Heart left ventricle (tissue), 16 donors: ENCODE data around the gene PDE6B. TPM values are rescaled to one million over a fixed set of nuclear protein-coding genes. Genes with fewer than 3 reads are reported as not detected.
"Not testable (repeated sequence)": the region's sequence is repeated elsewhere in the genome, so short reads cannot be mapped to it uniquely, and the experiment has no call there.

Experiments
- ATAC-seq, 4 donors: fragments of 200-7000 bp; cut with Tn5 transposase; one replicate each; pipeline ENCODE4 v1.9.1; 2020 to 2022; ENCODE audit warnings: moderate library complexity in 4 of 4, mild to moderate bottlenecking in 3 of 4, moderate number of reproducible peaks in 1 of 4
- DNase-seq, 5 donors: peaks; one replicate each; pipeline ENCODE4 v3.0.0-alpha.2; 2020
- H3K27ac ChIP-seq, 12 donors: fragments of 200-600 bp; sonication (generic) in 4 of 12; one replicate each; pipeline versions ENCODE4 v1.5.0 to v1.8.0; 2016 to 2022; ENCODE audit warnings: mild to moderate bottlenecking in 2 of 12
- H3K27me3 ChIP-seq, 9 donors: fragments of 200-600 bp; sonication (generic) in 2 of 9; one replicate each; pipeline versions ENCODE4 v1.5.1 to v1.8.0; 2016 to 2022; ENCODE audit warnings: mild to moderate bottlenecking in 3 of 9
- H3K36me3 ChIP-seq, 9 donors: fragments of 200-600 bp; sonication (generic) in 2 of 9; one replicate each; pipeline versions ENCODE4 v1.5.0 to v1.8.0; 2018 to 2022; ENCODE audit warnings: mild to moderate bottlenecking in 2 of 9
- H3K4me1 ChIP-seq, 12 donors: fragments of 200-600 bp; sonication (generic) in 4 of 12; one replicate each; pipeline versions ENCODE4 v1.5.0 to v1.8.0; 2016 to 2022; ENCODE audit warnings: mild to moderate bottlenecking in 3 of 12
- H3K4me3 ChIP-seq, 12 donors: fragments of 200-600 bp; sonication (generic) in 4 of 12; one replicate each; pipeline versions ENCODE4 v1.5.0 to v1.8.0; 2017 to 2022; ENCODE audit warnings: mild to moderate bottlenecking in 9 of 12, moderate library complexity in 4 of 12
- H3K9me3 ChIP-seq, 12 donors: fragments of 200-600 bp; sonication (generic) in 4 of 12; one replicate each; pipeline versions ENCODE4 v1.5.0 to v1.8.0; 2016 to 2022; ENCODE audit warnings: mild to moderate bottlenecking in 1 of 12
- CTCF ChIP-seq, 12 donors: fragments of 200-600 bp; sonication (generic) in 4 of 12; IDR thresholded peaks; one replicate each; pipeline versions ENCODE4 v1.5.0 to v1.8.0; 2018 to 2022; ENCODE audit warnings: antibody characterized with exemption in 12 of 12, mild to moderate bottlenecking in 5 of 12
- POLR2A ChIP-seq, 2 donors: fragments of 450-650 bp; IDR thresholded peaks; one replicate each; pipeline ENCODE4 v1.6.1; 2017; ENCODE audit warnings: antibody characterized with exemption in 2 of 2, mild to moderate bottlenecking in 2 of 2, moderate library complexity in 2 of 2
- WGBS, 4 donors: extraction: QIAGEN DNeasy Blood & Tissue Kit in 2 of 4; methylation state at CpG; one replicate each; pipeline versions ENCODE4 v1.1.5 to v1.1.7; 2013 to 2018; 5-methylcytosine and 5-hydroxymethylcytosine counted together
- intact Hi-C, 10 donors: fragments of 100-400 bp; cut with DNase I; formaldehyde crosslinking; loops; one replicate each; pipeline versions ENCODE4 v1.11.1 to v1.14.2; 2022
- polyA plus RNA-seq, 2 donors: library from polyadenylated mRNA; stranded (reverse); fragments of 200-250 nt; gene quantifications; one replicate each; pipeline ENCODE4 v1.2.3, GENCODE V29; 2013
- total RNA-seq, 9 donors: library from RNA; depleted of rRNA in 2 of 9; stranded (reverse); fragments of >200 nt in 2 of 9; fragmentation: NEBNext Ultra II Directional in 3 of 9; extraction: Animal tissue kit (Norgen Biotek cat#: 25700) in 3 of 9; gene quantifications; one replicate each; pipeline versions ENCODE4 v1.1.0 to v1.2.4, GENCODE V29; 2016 to 2023
- donor health status: ischemic (EF 13 %, LVEDD 7.1; RV severe dilation, severe dysfunction).
- donor health status: healthy with polysubstance abuse.
- donor health status: DM: no; HTN: yes; CAD: no.
- donor health status: DM: no; HTN: no; CAD: no.
- donor health status: ischemic (EF 25% LVEDD 6.9; RV normal size, moderate dysfunction).
- donor health status: ischemic (EF 25% LVEDD 5.7; RV mildly dilated, moderate dysfunction).
- donor health status: healthy.
- donor health status: DM: yes; HTN: yes; CAD: no.
- donor health status: ischemic (EF 35%, LVEDD 5.7; RV mildly dilated, moderate dysfunction).
- donor health status: nonischemic (EF 11% LVEDD 7.7; RV severe dilation, severe dysfunction).
- donor health status: DM: yes; HTN: yes; CAD: no.
- donor health status: PGD.
- donor health status: ischemic (EF 29% LVEDD 5.4; RV normal size, mild dysfunction).
- donor health status: nonischemic (EF 23%, LVEDD 6.1; RV moderate dilation, normal function).

Gene PDE6B
- total and polyA plus RNA-seq, 11 donors, result 0.61 to 8.4 (median 3.5) TPM

GRCh38 chr4:665751-666435, 40.5 kb downstream of the PDE6B start:
- intact Hi-C loops, result no loop called here
- Histone ChIP-seq H3K36me3 (peaks cover 0 to 7% (median 4%) of the 10 kb centered on the region in 9 donors), H3K27me3 (peaks cover 0 to 16% (median 0%) of the 10 kb centered on the region in 9 donors), H3K27ac (no peak overlapping the region), H3K4me3 (no peak overlapping the region), H3K4me1 (peaks cover 0 to 15% (median 3%) of the 10 kb centered on the region in 12 donors), H3K9me3 (no peaks in the 10 kb centered on the region)
- WGBS, 4 donors, result 59 to 65% (median 61%) methylated on average over 12 to 22 of the region's 22 CpGs; no CpG with 5 or more reads in 1 of the 4 donors
- DNase-seq (peak in 2 of 5 donors; percentile 22 to 25), ATAC-seq (peak in 1 of 4 donors; percentile 12)
- TF ChIP-seq POLR2A (IDR thresholded peaks at IDR 0.05) (no peak), CTCF (IDR thresholded peaks at IDR 0.05) (no peak)

GRCh38 chr4:666436-666810, 41.0 kb downstream of the PDE6B start:
- H3K4me1 ChIP-seq, result peaks cover 0 to 15% (median 3%) of the 10 kb centered on the region in 12 donors
- no peaks in the 10 kb centered on the region for H3K9me3 ChIP-seq
- WGBS, 4 donors, result 78 to 85% (median 82%) methylated on average over 8 to 22 of the region's 22 CpGs
- H3K4me3 ChIP-seq, result no peak overlapping the region
- intact Hi-C loops, result no loop called here
- TF ChIP-seq POLR2A (IDR thresholded peaks at IDR 0.05), result no peak
- TF ChIP-seq CTCF (IDR thresholded peaks at IDR 0.05), result no peak
- ATAC-seq (no peak), DNase-seq (peak in 2 of 5 donors; percentile 27 to 55)
- peaks cover 0 to 16% (median 0%) of the 10 kb centered on the region in 9 donors for H3K27me3 ChIP-seq
- peaks cover 0 to 13% (median 9%) of the 10 kb centered on the region in 9 donors for H3K36me3 ChIP-seq
- no peak overlapping the region for H3K27ac ChIP-seq

GRCh38 chr4:666822-667544, 41.6 kb downstream of the PDE6B start:
- no peak overlapping the region for H3K4me3 ChIP-seq
- H3K4me1 ChIP-seq, result peaks cover 0 to 15% (median 3%) of the 10 kb centered on the region in 12 donors
- ATAC-seq, result no peak
- DNase-seq, result peak in 3 of 5 donors; percentile 23 to 51 (median 30)
- no peak overlapping the region for H3K27ac ChIP-seq
- H3K27me3 ChIP-seq, result peaks cover 0 to 16% (median 0%) of the 10 kb centered on the region in 9 donors
- peaks cover 0 to 18% (median 15%) of the 10 kb centered on the region in 9 donors for H3K36me3 ChIP-seq
- intact Hi-C loops, result no loop called here
- WGBS, 4 donors, result 82 to 89% (median 87%) methylated on average over 13 to 28 of the region's 28 CpGs
- H3K9me3 ChIP-seq, result no peaks in the 10 kb centered on the region
- no peak for TF ChIP-seq POLR2A (IDR thresholded peaks at IDR 0.05)
- TF ChIP-seq CTCF (IDR thresholded peaks at IDR 0.05), result no peak

- Histone ChIP-seq H3K36me3 (peaks cover 0 to 24% (median 20%) of the 10 kb centered on the region in 9 donors), H3K27ac (no peak overlapping the region), H3K4me1 (peaks cover 0 to 15% (median 3%) of the 10 kb centered on the region in 12 donors), H3K27me3 (peaks cover 0 to 16% (median 0%) of the 10 kb centered on the region in 9 donors), H3K9me3 (no peaks in the 10 kb centered on the region), H3K4me3 (no peak overlapping the region)
- TF ChIP-seq POLR2A (IDR thresholded peaks at IDR 0.05) (no peak), CTCF (IDR thresholded peaks at IDR 0.05) (no peak)
- WGBS, 4 donors, result 56 to 66% (median 59%) methylated on average over 10 of the region's 10 CpGs
- DNase-seq (no peak), ATAC-seq (no peak)
- intact Hi-C loops, result no loop called here
Observed at GRCh38 chr4:667545-667925, 42.2 kb downstream of the PDE6B start.

GRCh38 chr4:668219-668618, 42.8 kb downstream of the PDE6B start:
- intact Hi-C loops, result not testable (repeated sequence)
- peaks cover 0 to 10% (median 0%) of the 10 kb centered on the region in 9 donors for H3K27me3 ChIP-seq
- DNase-seq, result peak in 2 of 5 donors; percentile 2 to 11

GRCh38 chr4:669806-670559, 44.6 kb downstream of the PDE6B start:
- intact Hi-C loops, result loop anchor here in 4 of 10 donors (5.0 to 10.0 kb wide), 3 partner anchors 195 to 428 kb away; no protein-coding TSS in a partner anchor
- not testable (repeated sequence) for H3K27ac ChIP-seq, H3K27me3 ChIP-seq, H3K4me3 ChIP-seq, H3K9me3 ChIP-seq, ATAC-seq
- Histone ChIP-seq H3K36me3 (peaks cover 0 to 30% (median 26%) of the 10 kb centered on the region in 9 donors), H3K4me1 (peaks cover under 1 to 14% (median 12%) of the 10 kb centered on the region in 12 donors)
- WGBS, 4 donors, result 93 to 95% (median 94%) methylated on average over 11 of the region's 11 CpGs
- DNase-seq, result peak in 1 of 5 donors; percentile 8

More at GRCh38 chr4:668219-668618, 42.8 kb downstream of the PDE6B start:
- 82 to 92% (median 90%) methylated on average over 6 of the region's 6 CpGs for WGBS, 4 donors
- not testable (repeated sequence) for H3K27ac ChIP-seq, H3K9me3 ChIP-seq, H3K4me3 ChIP-seq, ATAC-seq
- peaks cover 0 to 30% (median 25%) of the 10 kb centered on the region in 9 donors for H3K36me3 ChIP-seq
- peaks cover 0 to 16% (median 8%) of the 10 kb centered on the region in 12 donors for H3K4me1 ChIP-seq
